Endothelial cell of umbilical vein (primary cell): ENCODE results near the gene NDUFAB1. TPM values are rescaled to one million over a fixed set of nuclear protein-coding genes. Genes with fewer than 3 reads are reported as not detected.
"Not testable (repeated sequence)": the region's sequence is repeated elsewhere in the genome, so short reads cannot be mapped to it uniquely, and the experiment has no call there.

Experiments
- BruUV-seq: library from RNA; stranded (reverse); fragments of 400-500 nt; replicated peaks from 2 replicates; lab custom pipeline; 2021; lab: Mats Ljungman, UMichigan
- CTCF ChIA-PET: fragments of 300-600, 350-600 bp; sonication (Branson Sonifier 250); formaldehyde crosslinking; loops from one replicate; lab custom pipeline; 2021; ENCODE audit warnings: antibody characterized with exemption, inconsistent platforms; lab: Charles Lee
- POLR2A ChIA-PET: fragments of 300-600, 350-600 bp; sonication (Branson Sonifier 250); formaldehyde crosslinking; loops from one replicate; lab custom pipeline; 2021; ENCODE audit warnings: antibody characterized with exemption, inconsistent platforms; lab: Charles Lee
- DNase-seq: peaks from one replicate; pipeline ENCODE4 v3.0.0-alpha.2; 2011; ENCODE audit warnings: low read depth, low spot score
- FAIRE-seq: peaks from 2 replicates; lab custom pipeline; 2011; peaks lifted over from hg19 to GRCh38; lab: Jason Lieb, UNC
- H2AFZ ChIP-seq: 2 replicates; pipeline ENCODE4 v1.6.0; 2012; ENCODE audit warnings: low read depth, low read length, control low read depth, inconsistent platforms
- H3K27ac ChIP-seq: 2 replicates; pipeline ENCODE4 v1.5.1; 2011; ENCODE audit warnings: low read depth, mild to moderate bottlenecking, control low read depth, low read length, moderate library complexity; ENCODE audit not compliant: insufficient read depth
- H3K27me3 ChIP-seq, 2 experiments: 2 replicates each; pipeline versions ENCODE4 v1.6.0 to v1.6.1; 2011; ENCODE audit warnings: low read length in 2 of 2, mixed read lengths in 1 of 2; ENCODE audit not compliant: control insufficient read depth in 2 of 2, insufficient read depth in 2 of 2
- H3K36me3 ChIP-seq, 2 experiments: 2 replicates in 1 of 2; 3 replicates in 1 of 2; pipeline ENCODE4 v1.5.1; 2011; ENCODE audit warnings: low read length in 2 of 2, mild to moderate bottlenecking in 1 of 2, moderate library complexity in 1 of 2; ENCODE audit not compliant: control insufficient read depth in 2 of 2, insufficient read depth in 2 of 2; ENCODE audit errors: extremely low read depth in 1 of 2
- H3K4me1 ChIP-seq: 3 replicates; pipeline ENCODE4 v1.5.1; 2011; ENCODE audit warnings: mild to moderate bottlenecking, low read length; ENCODE audit not compliant: control insufficient read depth, insufficient read depth; ENCODE audit errors: extremely low read depth
- H3K4me2 ChIP-seq: 2 replicates; pipeline ENCODE4 v1.6.1; 2011; ENCODE audit warnings: low read length, control low read depth, mixed read lengths; ENCODE audit not compliant: insufficient read depth
- H3K4me3 ChIP-seq, 3 experiments: fragments of 200-600 bp in 1 of 3; sonication (generic), shearing (Covaris generic) in 1 of 3; replicated peaks in 1 of 3; 2 replicates each; pipeline ENCODE4 v1.5.1; 2011 to 2016; ENCODE audit warnings: control low read depth in 3 of 3, low read length in 3 of 3, mild to moderate bottlenecking in 2 of 3, inconsistent platforms in 1 of 3, low read depth in 1 of 3, moderate library complexity in 1 of 3; ENCODE audit not compliant: insufficient read depth in 1 of 3
- H3K79me2 ChIP-seq: 2 replicates; pipeline ENCODE4 v1.6.0; 2012; ENCODE audit warnings: low read length, inconsistent platforms; ENCODE audit not compliant: control insufficient read depth, insufficient read depth
- H3K9ac ChIP-seq: replicated peaks from 2 replicates; pipeline ENCODE3; 2011; ENCODE audit warnings: low read length, control low read depth; ENCODE audit not compliant: insufficient read depth; ENCODE audit errors: extremely low read depth
- H3K9me1 ChIP-seq: replicated peaks from 3 replicates; pipeline ENCODE4 v1.6.0; 2011; ENCODE audit warnings: mild to moderate bottlenecking, low read length; ENCODE audit not compliant: control insufficient read depth, insufficient read depth; ENCODE audit errors: extremely low read depth
- H3K9me3 ChIP-seq: replicated peaks from 2 replicates; pipeline ENCODE4 v1.5.1; 2012; ENCODE audit warnings: low read length, inconsistent platforms; ENCODE audit not compliant: control insufficient read depth, insufficient read depth
- H4K20me1 ChIP-seq: replicated peaks from 2 replicates; pipeline ENCODE3; 2011; ENCODE audit warnings: mild to moderate bottlenecking, low read length; ENCODE audit not compliant: control insufficient read depth, insufficient read depth; ENCODE audit errors: extremely low read depth
- EZH2 ChIP-seq: IDR thresholded peaks from 2 replicates; pipeline ENCODE4 v1.6.1; 2012; ENCODE audit warnings: borderline replicate concordance, low read depth, mild to moderate bottlenecking, moderate library complexity, low read length, inconsistent platforms; ENCODE audit not compliant: severe bottlenecking
- FOS ChIP-seq: IDR thresholded peaks from 2 replicates; pipeline ENCODE4 v1.6.1; 2011; ENCODE audit warnings: mild to moderate bottlenecking, low read length, moderate library complexity, borderline replicate concordance; ENCODE audit not compliant: insufficient read depth
- GATA2 ChIP-seq: IDR thresholded peaks from 2 replicates; pipeline ENCODE4 v1.7.0; 2011; ENCODE audit warnings: low read depth, mild to moderate bottlenecking, moderate library complexity, mixed read lengths, low read length; ENCODE audit not compliant: insufficient read length, insufficient read depth
- JUN ChIP-seq: IDR thresholded peaks from 2 replicates; pipeline ENCODE4 v1.6.1; 2011; ENCODE audit warnings: borderline replicate concordance, low read depth; ENCODE audit not compliant: insufficient read length, insufficient read depth
- MYC ChIP-seq: IDR thresholded peaks from one replicate; pipeline ENCODE4 v1.6.1; 2011; ENCODE audit warnings: mild to moderate bottlenecking, low read depth, low read length
- POLR2A ChIP-seq: IDR thresholded peaks from 2 replicates; pipeline ENCODE4 v1.6.1; 2012; ENCODE audit warnings: low read depth, mild to moderate bottlenecking, control low read depth, low read length
- POLR2AphosphoS5 ChIP-seq: IDR thresholded peaks from 2 replicates; pipeline ENCODE4 v1.6.1; 2012; ENCODE audit warnings: low read depth, mild to moderate bottlenecking, control low read depth, low read length, moderate library complexity; ENCODE audit not compliant: insufficient read depth
- dilution Hi-C: fragments of 300-500 bp; cut with MboI; formaldehyde crosslinking; loops from one replicate; pipeline ENCODE4 v1.15.0; 2019; ENCODE audit warnings: low sequenced_read_pairs; ENCODE audit not compliant: extremely low pct_ligation_motif_present
- intact Hi-C: fragments of 100-400 bp; cut with micrococcal nuclease; formaldehyde crosslinking; loops from one replicate; pipeline ENCODE4 v1.10.0; 2022
- polyA plus RNA-seq, 4 experiments: library from polyadenylated mRNA; depleted of rRNA in 3 of 4; stranded (reverse) in 3 of 4; unstranded in 1 of 4; fragments of >200 nt; gene quantifications; 2 replicates each; pipeline versions ENCODE4 v1.2.1 to v1.2.3, GENCODE V29; 2011 to 2012; ENCODE audit warnings: missing spikeins in 1 of 4
- total RNA-seq: library from RNA; stranded (reverse); gene quantifications from 2 replicates; pipeline ENCODE4 v1.2.3, GENCODE V29; 2021
- TF ChIP-seq, protein P1 (sequence below), 2 donors: IDR thresholded peaks; 1 replicate in 1 of 2; 2 replicates in 1 of 2; pipeline ENCODE4 v1.5.1; 2011; ENCODE audit warnings: low read length in 2 of 2, mild to moderate bottlenecking in 2 of 2, moderate library complexity in 2 of 2, control low read depth in 1 of 2, inconsistent platforms in 1 of 2, low read depth in 1 of 2; ENCODE audit not compliant: insufficient read depth in 1 of 2; ENCODE audit errors: extremely low read depth in 1 of 2
- TF ChIP-seq, protein P2 (sequence below): IDR thresholded peaks from 2 replicates; pipeline ENCODE4 v1.6.1; 2011; ENCODE audit not compliant: insufficient read depth, insufficient read length

The NDUFAB1 gene
- total and polyA plus RNA-seq, 2 donors (not counting 3 experiments of a cell fraction or from before 2014, with no cell fraction given): 112 to 228 TPM

DNA sequence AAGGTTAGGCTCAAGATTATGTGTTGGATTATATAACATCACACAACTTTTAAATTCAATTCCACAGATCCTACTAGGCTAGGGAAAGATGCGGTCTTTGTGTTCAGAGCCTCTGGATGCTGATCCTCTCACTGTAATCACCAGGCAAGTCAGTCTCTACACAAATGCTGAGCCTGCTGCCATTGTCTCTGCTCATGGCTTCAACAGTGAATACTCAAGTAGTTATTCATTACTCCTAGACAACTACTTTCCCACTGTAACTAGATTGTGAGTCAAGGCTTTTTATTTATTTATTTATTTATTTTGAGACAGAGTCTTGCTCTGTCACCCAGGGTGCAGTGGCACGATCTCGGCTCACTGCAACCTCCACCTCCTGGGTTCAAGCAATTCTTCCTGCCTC is 15.8 kb upstream of the NDUFAB1 start:
- Histone ChIP-seq H3K9me3 (no peaks in the 10 kb centered on the region), H3K4me1 (peaks cover 18% of the 10 kb centered on the region), H3K27ac (no peak overlapping the region), H4K20me1 (no peaks in the 10 kb centered on the region), H2AFZ (no peak overlapping the region), H3K79me2 (no peaks in the 10 kb centered on the region), H3K9me1 (no peaks in the 10 kb centered on the region), H3K9ac (no peak overlapping the region), H3K4me2 (no peak overlapping the region), H3K4me3 (no peak overlapping the region), H3K36me3 (no peaks in the 10 kb centered on the region), H3K27me3 (no peaks in the 10 kb centered on the region)
- FAIRE-seq (no peak), DNase-seq (no peak)
- BruUV-seq: no TSS peak
- dilution Hi-C loops: no loop called here
- intact Hi-C loops: no loop called here
- POLR2A ChIA-PET: no interaction called here
- CTCF ChIA-PET: no interaction called here
- TF ChIP-seq POLR2A: no peak
- TF ChIP-seq, protein P1, sequence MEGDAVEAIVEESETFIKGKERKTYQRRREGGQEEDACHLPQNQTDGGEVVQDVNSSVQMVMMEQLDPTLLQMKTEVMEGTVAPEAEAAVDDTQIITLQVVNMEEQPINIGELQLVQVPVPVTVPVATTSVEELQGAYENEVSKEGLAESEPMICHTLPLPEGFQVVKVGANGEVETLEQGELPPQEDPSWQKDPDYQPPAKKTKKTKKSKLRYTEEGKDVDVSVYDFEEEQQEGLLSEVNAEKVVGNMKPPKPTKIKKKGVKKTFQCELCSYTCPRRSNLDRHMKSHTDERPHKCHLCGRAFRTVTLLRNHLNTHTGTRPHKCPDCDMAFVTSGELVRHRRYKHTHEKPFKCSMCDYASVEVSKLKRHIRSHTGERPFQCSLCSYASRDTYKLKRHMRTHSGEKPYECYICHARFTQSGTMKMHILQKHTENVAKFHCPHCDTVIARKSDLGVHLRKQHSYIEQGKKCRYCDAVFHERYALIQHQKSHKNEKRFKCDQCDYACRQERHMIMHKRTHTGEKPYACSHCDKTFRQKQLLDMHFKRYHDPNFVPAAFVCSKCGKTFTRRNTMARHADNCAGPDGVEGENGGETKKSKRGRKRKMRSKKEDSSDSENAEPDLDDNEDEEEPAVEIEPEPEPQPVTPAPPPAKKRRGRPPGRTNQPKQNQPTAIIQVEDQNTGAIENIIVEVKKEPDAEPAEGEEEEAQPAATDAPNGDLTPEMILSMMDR (IDR thresholded peaks at IDR 0.05; ENCODE audit: extremely low read depth in 1 of 2, insufficient read depth in 1 of 2, low read depth in 1 of 2, low read length in 2 of 2): no peak
- no peak for TF ChIP-seq JUN
- TF ChIP-seq, protein P2, sequence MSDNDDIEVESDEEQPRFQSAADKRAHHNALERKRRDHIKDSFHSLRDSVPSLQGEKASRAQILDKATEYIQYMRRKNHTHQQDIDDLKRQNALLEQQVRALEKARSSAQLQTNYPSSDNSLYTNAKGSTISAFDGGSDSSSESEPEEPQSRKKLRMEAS: no peak
- TF ChIP-seq EZH2: no peak
- TF ChIP-seq MYC: no peak
- TF ChIP-seq GATA2: no peak
- no peak for TF ChIP-seq POLR2AphosphoS5
- no peak for TF ChIP-seq FOS

DNA sequence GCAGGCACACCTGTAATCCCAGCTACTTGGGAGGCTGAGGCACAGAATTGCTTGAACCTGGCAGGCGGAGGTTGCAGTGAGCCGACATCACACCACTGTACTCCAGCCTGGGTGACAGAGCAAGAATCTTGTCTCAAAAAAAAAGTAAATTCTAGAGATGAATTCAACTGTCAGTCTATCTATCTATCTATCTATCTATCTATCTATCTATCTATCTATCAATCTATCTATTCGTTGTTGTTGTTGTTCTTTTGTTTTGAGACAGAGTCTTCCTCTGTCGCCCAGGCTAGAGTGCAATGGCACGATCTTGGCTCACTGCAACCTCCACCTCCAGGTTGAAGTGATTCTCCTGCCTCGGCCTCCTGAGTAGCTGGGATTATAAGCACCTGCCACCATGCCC is 14.8 kb upstream of the NDUFAB1 start:
- intact Hi-C loops, DNase-seq, H4K20me1 ChIP-seq, POLR2A ChIA-PET, H3K4me2 ChIP-seq, H2AFZ ChIP-seq, H3K9ac ChIP-seq, H3K36me3 ChIP-seq, H3K27ac ChIP-seq, H3K4me3 ChIP-seq, CTCF ChIA-PET, H3K27me3 ChIP-seq, FAIRE-seq, H3K9me3 ChIP-seq, H3K9me1 ChIP-seq, H3K79me2 ChIP-seq, BruUV-seq, dilution Hi-C loops: not testable (repeated sequence)
- H3K4me1 ChIP-seq: peaks cover 15% of the 10 kb centered on the region
